Left ventricle myocardium inferior (tissue), 1 donor: ENCODE data around the gene WRNIP1. TPM values are rescaled to one million over a fixed set of nuclear protein-coding genes. Genes with fewer than 3 reads are reported as not detected.

Experiments used
- DNase-seq: peaks from one replicate; pipeline ENCODE4 v3.0.0-alpha.2; 2020
- H3K27ac ChIP-seq: fragments of 200-600 bp; replicated peaks from 2 replicates; pipeline ENCODE4 v1.8.0; 2021
- H3K27me3 ChIP-seq: fragments of 200-600 bp; 2 replicates; pipeline ENCODE4 v1.8.0; 2021; ENCODE audit warnings: low read depth
- H3K36me3 ChIP-seq: fragments of 200-600 bp; 2 replicates; pipeline ENCODE4 v1.8.0; 2021
- H3K4me1 ChIP-seq: fragments of 200-600 bp; 2 replicates; pipeline ENCODE4 v1.8.0; 2021
- H3K4me3 ChIP-seq: fragments of 200-600 bp; 2 replicates; pipeline ENCODE4 v1.8.0; 2021; ENCODE audit warnings: mild to moderate bottlenecking, moderate library complexity
- H3K9me3 ChIP-seq: fragments of 200-600 bp; replicated peaks from 2 replicates; pipeline ENCODE4 v1.8.0; 2021
- intact Hi-C: fragments of 100-400 bp; cut with micrococcal nuclease; formaldehyde crosslinking; loops from one replicate; pipeline ENCODE4 v1.11.0; 2022
- total RNA-seq: library from RNA; stranded (reverse); fragmentation: NEBNext Ultra II Directional; extraction: Animal tissue kit (Norgen Biotek cat#: 25700); gene quantifications from one replicate; pipeline ENCODE4 v1.2.1, GENCODE V29; 2021
- TF ChIP-seq, protein P1 (sequence below): fragments of 200-600 bp; IDR thresholded peaks from 2 replicates; pipeline ENCODE4 v1.8.0; 2021; ENCODE audit warnings: antibody characterized with exemption, mild to moderate bottlenecking, borderline replicate concordance
- donor health status: DM: no; HTN: yes; CAD: no; lungs with severe emphysema.

Gene WRNIP1
- total RNA-seq, 1 donor from 2014 or later = 39.4 TPM

- Histone ChIP-seq H3K27ac (no peak overlapping the region), H3K4me3 (no peak overlapping the region), H3K4me1 (peaks cover 38% of the 10 kb centered on the region), H3K9me3 (no peaks in the 10 kb centered on the region), H3K36me3 (no peaks in the 10 kb centered on the region), H3K27me3 (no peaks in the 10 kb centered on the region)
- no peak for DNase-seq
- TF ChIP-seq, protein P1, sequence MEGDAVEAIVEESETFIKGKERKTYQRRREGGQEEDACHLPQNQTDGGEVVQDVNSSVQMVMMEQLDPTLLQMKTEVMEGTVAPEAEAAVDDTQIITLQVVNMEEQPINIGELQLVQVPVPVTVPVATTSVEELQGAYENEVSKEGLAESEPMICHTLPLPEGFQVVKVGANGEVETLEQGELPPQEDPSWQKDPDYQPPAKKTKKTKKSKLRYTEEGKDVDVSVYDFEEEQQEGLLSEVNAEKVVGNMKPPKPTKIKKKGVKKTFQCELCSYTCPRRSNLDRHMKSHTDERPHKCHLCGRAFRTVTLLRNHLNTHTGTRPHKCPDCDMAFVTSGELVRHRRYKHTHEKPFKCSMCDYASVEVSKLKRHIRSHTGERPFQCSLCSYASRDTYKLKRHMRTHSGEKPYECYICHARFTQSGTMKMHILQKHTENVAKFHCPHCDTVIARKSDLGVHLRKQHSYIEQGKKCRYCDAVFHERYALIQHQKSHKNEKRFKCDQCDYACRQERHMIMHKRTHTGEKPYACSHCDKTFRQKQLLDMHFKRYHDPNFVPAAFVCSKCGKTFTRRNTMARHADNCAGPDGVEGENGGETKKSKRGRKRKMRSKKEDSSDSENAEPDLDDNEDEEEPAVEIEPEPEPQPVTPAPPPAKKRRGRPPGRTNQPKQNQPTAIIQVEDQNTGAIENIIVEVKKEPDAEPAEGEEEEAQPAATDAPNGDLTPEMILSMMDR = no peak
- intact Hi-C loops = no loop called here
These were observed 58.1 kb downstream of the WRNIP1 start for GRCh38 chr6:2823104-2823850.

- H3K27ac ChIP-seq = no peak overlapping the region
- no peaks in the 10 kb centered on the region for H3K9me3 ChIP-seq
- H3K36me3 ChIP-seq = no peaks in the 10 kb centered on the region
- intact Hi-C loops = no loop called here
- H3K4me3 ChIP-seq = no peak overlapping the region
- TF ChIP-seq, protein P1 = no peak
- H3K4me1 ChIP-seq = peaks cover 14% of the 10 kb centered on the region
- no peak for DNase-seq
- no peaks in the 10 kb centered on the region for H3K27me3 ChIP-seq
These were observed 60.9 kb downstream of the WRNIP1 start for GRCh38 chr6:2826131-2826530.

- H3K4me3 ChIP-seq = no peak overlapping the region
- intact Hi-C loops = no loop called here
- no peak for DNase-seq
- H3K27me3 ChIP-seq = no peaks in the 10 kb centered on the region
- TF ChIP-seq, protein P1 = no peak
- H3K9me3 ChIP-seq = no peaks in the 10 kb centered on the region
- H3K27ac ChIP-seq = no peak overlapping the region
- H3K36me3 ChIP-seq = peaks cover 1% of the 10 kb centered on the region
- peaks cover 14% of the 10 kb centered on the region for H3K4me1 ChIP-seq
These were observed 61.9 kb downstream of the WRNIP1 start for GRCh38 chr6:2827142-2827541.

- intact Hi-C loops = no loop called here
- TF ChIP-seq, protein P1 = no peak
- Histone ChIP-seq H3K27me3 (no peaks in the 10 kb centered on the region), H3K36me3 (peaks cover 15% of the 10 kb centered on the region), H3K9me3 (no peaks in the 10 kb centered on the region), H3K4me1 (peaks cover 11% of the 10 kb centered on the region), H3K27ac (no peak overlapping the region), H3K4me3 (no peak overlapping the region)
- DNase-seq = no peak
These were observed 63.4 kb downstream of the WRNIP1 start for GRCh38 chr6:2828629-2829028.

DNA sequence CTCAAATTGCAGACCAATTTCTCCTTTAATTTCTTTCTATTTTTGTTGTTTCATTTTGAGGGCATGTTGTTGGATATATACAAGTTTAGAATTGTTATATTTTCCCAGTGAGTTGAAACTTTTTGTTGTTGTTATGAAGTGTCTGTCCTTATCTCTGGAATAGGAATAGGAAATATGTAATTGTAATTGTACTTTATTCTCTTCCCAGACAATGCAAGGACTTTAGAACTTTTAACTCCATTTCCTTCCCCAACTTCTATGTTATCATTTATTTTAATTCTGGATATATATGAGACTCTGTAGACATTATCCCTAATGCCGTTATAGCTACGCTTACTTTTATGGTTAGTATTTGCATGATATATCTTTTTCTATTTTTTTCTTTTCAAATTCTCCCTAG, 64.1 kb downstream of the WRNIP1 start:
- Histone ChIP-seq H3K36me3 (peaks cover 21% of the 10 kb centered on the region), H3K27ac (no peak overlapping the region), H3K4me3 (no peak overlapping the region), H3K27me3 (no peaks in the 10 kb centered on the region), H3K4me1 (peaks cover 10% of the 10 kb centered on the region), H3K9me3 (no peaks in the 10 kb centered on the region)
- DNase-seq = no peak
- intact Hi-C loops = no loop called here
- TF ChIP-seq, protein P1 = no peak
